ENCODE measurements around the gene MYD88. TPM values are rescaled to one million over a fixed set of nuclear protein-coding genes. Genes with fewer than 3 reads are reported as not detected.

Gene MYD88
- total and polyA plus RNA-seq, 2 donors from 2014 or later = 20.8 to 34.5 TPM

DNA sequence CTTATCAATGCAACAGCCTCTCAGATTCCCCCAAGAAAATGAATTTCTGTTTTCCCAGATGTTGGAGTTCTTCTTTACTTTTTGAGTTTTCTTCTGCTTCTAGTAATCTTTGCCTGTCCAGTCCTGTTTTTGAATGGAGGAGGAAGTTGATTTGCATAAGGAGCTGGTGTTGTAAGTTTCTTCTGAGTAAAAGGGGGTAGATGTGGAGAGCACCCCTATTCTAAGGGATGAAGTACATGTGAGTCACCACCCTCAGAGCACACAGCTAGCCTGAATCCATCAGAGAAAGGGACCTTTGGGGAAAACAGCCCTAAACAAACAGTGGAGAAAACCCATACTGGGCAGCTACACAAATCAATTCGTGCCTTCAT is 36.0 kb upstream of the MYD88 start:
- intact Hi-C loops (cut with DNase I) = no loop called here
- DNase-seq = no peak

DNA sequence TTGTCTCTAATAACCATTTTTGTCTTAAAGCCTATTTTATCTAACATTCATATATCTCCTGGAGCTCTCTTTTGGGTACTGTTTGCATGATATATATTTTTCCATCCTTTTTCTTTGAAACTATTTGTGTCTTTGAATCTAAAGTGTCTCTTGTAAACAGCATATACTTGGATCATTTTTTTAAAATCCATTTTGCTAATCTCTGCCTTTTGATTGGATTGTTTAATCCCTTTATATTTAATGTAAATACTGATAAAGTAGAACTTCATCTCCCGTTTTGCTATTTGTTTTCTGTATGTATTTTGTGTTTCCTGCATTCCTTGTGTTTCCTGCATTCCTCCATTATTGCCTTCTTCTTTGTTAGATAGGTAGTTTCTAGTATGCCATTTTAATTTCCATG is 32.9 kb upstream of the MYD88 start:
- no peak overlapping the region for H3K27ac ChIP-seq (ENCODE audit: low read depth in 2 of 2, low read length in 2 of 2)
- TF ChIP-seq, protein P1, sequence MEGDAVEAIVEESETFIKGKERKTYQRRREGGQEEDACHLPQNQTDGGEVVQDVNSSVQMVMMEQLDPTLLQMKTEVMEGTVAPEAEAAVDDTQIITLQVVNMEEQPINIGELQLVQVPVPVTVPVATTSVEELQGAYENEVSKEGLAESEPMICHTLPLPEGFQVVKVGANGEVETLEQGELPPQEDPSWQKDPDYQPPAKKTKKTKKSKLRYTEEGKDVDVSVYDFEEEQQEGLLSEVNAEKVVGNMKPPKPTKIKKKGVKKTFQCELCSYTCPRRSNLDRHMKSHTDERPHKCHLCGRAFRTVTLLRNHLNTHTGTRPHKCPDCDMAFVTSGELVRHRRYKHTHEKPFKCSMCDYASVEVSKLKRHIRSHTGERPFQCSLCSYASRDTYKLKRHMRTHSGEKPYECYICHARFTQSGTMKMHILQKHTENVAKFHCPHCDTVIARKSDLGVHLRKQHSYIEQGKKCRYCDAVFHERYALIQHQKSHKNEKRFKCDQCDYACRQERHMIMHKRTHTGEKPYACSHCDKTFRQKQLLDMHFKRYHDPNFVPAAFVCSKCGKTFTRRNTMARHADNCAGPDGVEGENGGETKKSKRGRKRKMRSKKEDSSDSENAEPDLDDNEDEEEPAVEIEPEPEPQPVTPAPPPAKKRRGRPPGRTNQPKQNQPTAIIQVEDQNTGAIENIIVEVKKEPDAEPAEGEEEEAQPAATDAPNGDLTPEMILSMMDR (IDR thresholded peaks at IDR 0.05; ENCODE audit: borderline replicate concordance, extremely low read depth, insufficient read depth) = no peak
- FAIRE-seq (no peak), DNase-seq (no peak)
- H3K9me3 ChIP-seq (ENCODE audit: control insufficient read depth in 2 of 3, insufficient read depth in 1 of 3, low read length in 3 of 3) = no peaks in the 10 kb centered on the region
- no peaks in the 10 kb centered on the region for H3K36me3 ChIP-seq (ENCODE audit: control insufficient read depth in 2 of 3, insufficient read depth in 3 of 3, low read length in 3 of 3)
- no peak overlapping the region for H3K9ac ChIP-seq (ENCODE audit: low read length in 3 of 3)
- no peaks in the 10 kb centered on the region for H3K4me1 ChIP-seq (ENCODE audit: control insufficient read depth in 2 of 3, insufficient read depth in 2 of 3, low read depth in 1 of 3, low read length in 3 of 3)
- intact Hi-C loops (cut with DNase I) = no loop called here
- no peak overlapping the region for H3K4me3 ChIP-seq (ENCODE audit: low read length in 3 of 3)
- H3K27me3 ChIP-seq (ENCODE audit: control insufficient read depth, insufficient read depth, low read length) = no peaks in the 10 kb centered on the region

More for the DNA sequence above, 36.0 kb upstream of the MYD88 start:
- no peak for FAIRE-seq
- no peak overlapping the region for H3K27ac ChIP-seq (ENCODE audit: low read depth in 2 of 2, low read length in 2 of 2)
- TF ChIP-seq, protein P1 (IDR thresholded peaks at IDR 0.05; ENCODE audit: borderline replicate concordance, extremely low read depth, insufficient read depth) = no peak
- H3K27me3 ChIP-seq (ENCODE audit: control insufficient read depth, insufficient read depth, low read length) = no peaks in the 10 kb centered on the region
- no peak overlapping the region for H3K4me3 ChIP-seq (ENCODE audit: low read length in 3 of 3)
- no peaks in the 10 kb centered on the region for H3K36me3 ChIP-seq (ENCODE audit: control insufficient read depth in 2 of 3, insufficient read depth in 3 of 3, low read length in 3 of 3)
- no peaks in the 10 kb centered on the region for H3K4me1 ChIP-seq (ENCODE audit: control insufficient read depth in 2 of 3, insufficient read depth in 2 of 3, low read depth in 1 of 3, low read length in 3 of 3)
- no peaks in the 10 kb centered on the region for H3K9me3 ChIP-seq (ENCODE audit: control insufficient read depth in 2 of 3, insufficient read depth in 1 of 3, low read length in 3 of 3)
- no peak overlapping the region for H3K9ac ChIP-seq (ENCODE audit: low read length in 3 of 3)

DNA sequence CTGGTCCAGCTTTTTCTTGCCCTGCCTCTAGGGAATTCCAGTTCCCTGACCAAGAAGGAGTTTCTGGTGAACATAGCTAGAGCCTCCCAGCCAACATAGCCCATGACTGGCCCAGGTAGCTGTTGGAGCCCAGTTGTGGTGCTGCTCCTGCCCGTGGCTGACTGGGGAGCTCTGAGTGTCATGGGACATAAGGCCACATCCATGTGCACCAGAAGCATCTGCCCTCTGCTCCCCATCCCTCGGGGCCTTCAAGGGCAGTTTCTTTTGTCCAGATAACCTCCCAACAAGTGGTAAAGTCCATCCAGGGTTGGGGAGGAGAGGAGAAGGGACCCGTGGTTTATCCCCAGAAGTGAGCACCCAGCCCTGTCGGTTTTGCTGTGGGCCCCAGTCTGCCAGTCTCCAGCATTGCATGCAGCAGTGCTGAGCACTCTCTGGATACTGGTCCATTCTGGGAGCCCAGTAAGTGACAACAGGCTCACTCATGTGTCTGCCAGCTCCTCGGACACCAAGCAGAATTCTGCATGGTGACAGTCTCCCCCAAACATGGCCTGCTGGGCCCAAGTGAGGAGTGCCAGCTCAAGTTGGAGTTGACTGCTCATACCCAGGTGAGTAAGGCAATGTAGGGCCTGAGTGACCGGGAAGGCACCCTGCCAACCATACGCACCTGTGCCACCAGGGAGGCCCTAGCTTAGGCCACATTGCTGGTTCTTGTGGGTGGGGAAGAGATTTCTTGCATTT is 30.4 kb upstream of the MYD88 start:
- intact Hi-C loops (cut with DNase I) = no loop called here
- no peak overlapping the region for H3K4me3 ChIP-seq (ENCODE audit: low read length in 3 of 3)

More for the DNA sequence above, 30.4 kb upstream of the MYD88 start:
- Histone ChIP-seq H3K4me1 (ENCODE audit: control insufficient read depth in 2 of 3, insufficient read depth in 2 of 3, low read depth in 1 of 3, low read length in 3 of 3) (no peaks in the 10 kb centered on the region), H3K27me3 (ENCODE audit: control insufficient read depth, insufficient read depth, low read length) (no peaks in the 10 kb centered on the region), H3K9ac (ENCODE audit: low read length in 3 of 3) (no peak overlapping the region), H3K9me3 (ENCODE audit: control insufficient read depth in 2 of 3, insufficient read depth in 1 of 3, low read length in 3 of 3) (no peaks in the 10 kb centered on the region), H3K36me3 (ENCODE audit: control insufficient read depth in 2 of 3, insufficient read depth in 3 of 3, low read length in 3 of 3) (no peaks in the 10 kb centered on the region), H3K27ac (ENCODE audit: low read depth in 2 of 2, low read length in 2 of 2) (no peak overlapping the region)
- TF ChIP-seq, protein P1 (IDR thresholded peaks at IDR 0.05; ENCODE audit: borderline replicate concordance, extremely low read depth, insufficient read depth) = no peak
- DNase-seq = peak in 1 of 5 donors; percentile 3
- FAIRE-seq = no peak

Data from kidney (tissue), 14 donors.